Measurements from ENCODE around the gene FIBCD1.

FIBCD1 gene

DNA sequence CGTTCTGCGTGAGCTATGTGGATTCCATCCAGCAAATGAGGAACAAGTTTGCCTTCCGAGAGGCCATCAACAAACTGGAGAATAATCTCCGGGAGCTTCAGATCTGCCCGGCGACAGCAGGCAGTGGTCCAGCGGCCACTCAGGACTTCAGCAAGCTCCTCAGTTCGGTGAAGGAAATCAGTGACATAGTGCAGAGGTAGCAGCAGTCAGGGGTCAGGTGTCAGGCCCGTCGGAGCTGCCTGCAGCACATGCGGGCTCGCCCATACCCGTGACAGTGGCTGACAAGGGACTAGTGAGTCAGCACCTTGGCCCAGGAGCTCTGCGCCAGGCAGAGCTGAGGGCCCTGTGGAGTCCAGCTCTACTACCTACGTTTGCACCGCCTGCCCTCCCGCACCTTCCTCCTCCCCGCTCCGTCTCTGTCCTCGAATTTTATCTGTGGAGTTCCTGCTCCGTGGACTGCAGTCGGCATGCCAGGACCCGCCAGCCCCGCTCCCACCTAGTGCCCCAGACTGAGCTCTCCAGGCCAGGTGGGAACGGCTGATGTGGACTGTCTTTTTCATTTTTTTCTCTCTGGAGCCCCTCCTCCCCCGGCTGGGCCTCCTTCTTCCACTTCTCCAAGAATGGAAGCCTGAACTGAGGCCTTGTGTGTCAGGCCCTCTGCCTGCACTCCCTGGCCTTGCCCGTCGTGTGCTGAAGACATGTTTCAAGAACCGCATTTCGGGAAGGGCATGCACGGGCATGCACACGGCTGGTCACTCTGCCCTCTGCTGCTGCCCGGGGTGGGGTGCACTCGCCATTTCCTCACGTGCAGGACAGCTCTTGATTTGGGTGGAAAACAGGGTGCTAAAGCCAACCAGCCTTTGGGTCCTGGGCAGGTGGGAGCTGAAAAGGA lies 53.3 kb downstream of the FIBCD1 start:
- no peaks in the 10 kb centered on the region for H3K9me3 Mint-ChIP-seq
- peak overlapping the region; percentile 51 to 72 for H3K27ac Mint-ChIP-seq
- H3K4me3 Mint-ChIP-seq = no peak overlapping the region
- no peaks in the 10 kb centered on the region for H3K4me1 Mint-ChIP-seq
- no peaks in the 10 kb centered on the region for H3K27me3 Mint-ChIP-seq
- DNase-seq (no peak), ATAC-seq (no peak)

DNA sequence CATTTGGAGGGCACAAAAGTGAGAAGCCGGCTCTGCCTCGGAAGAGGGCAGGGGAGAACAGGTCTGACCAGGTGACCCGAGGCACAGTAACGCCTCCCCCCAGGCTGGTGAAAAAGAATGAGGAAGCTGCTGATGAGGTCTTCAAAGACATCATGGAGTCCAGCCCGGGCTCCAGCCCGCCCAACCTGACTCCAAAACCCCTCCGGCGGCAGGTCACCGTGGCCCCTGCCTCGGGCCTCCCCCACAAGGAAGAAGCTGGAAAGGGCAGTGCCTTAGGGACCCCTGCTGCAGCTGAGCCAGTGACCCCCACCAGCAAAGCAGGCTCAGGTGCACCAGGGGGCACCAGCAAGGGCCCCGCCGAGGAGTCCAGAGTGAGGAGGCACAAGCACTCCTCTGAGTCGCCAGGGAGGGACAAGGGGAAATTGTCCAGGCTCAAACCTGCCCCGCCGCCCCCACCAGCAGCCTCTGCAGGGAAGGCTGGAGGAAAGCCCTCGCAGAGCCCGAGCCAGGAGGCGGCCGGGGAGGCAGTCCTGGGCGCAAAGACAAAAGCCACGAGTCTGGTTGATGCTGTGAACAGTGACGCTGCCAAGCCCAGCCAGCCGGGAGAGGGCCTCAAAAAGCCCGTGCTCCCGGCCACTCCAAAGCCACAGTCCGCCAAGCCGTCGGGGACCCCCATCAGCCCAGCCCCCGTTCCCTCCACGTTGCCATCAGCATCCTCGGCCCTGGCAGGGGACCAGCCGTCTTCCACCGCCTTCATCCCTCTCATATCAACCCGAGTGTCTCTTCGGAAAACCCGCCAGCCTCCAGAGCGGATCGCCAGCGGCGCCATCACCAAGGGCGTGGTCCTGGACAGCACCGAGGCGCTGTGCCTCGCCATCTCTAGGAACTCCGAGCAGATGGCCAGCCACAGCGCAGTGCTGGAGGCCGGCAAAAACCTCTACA lies 54.2 kb downstream of the FIBCD1 start:
- Mint-ChIP-seq H3K27me3 (no peaks in the 10 kb centered on the region), H3K27ac (peak overlapping the region in 1 of 2 donors; percentile 59), H3K4me1 (no peaks in the 10 kb centered on the region), H3K4me3 (no peak overlapping the region), H3K9me3 (no peaks in the 10 kb centered on the region)
- ATAC-seq (no peak), DNase-seq (no peak)

DNA sequence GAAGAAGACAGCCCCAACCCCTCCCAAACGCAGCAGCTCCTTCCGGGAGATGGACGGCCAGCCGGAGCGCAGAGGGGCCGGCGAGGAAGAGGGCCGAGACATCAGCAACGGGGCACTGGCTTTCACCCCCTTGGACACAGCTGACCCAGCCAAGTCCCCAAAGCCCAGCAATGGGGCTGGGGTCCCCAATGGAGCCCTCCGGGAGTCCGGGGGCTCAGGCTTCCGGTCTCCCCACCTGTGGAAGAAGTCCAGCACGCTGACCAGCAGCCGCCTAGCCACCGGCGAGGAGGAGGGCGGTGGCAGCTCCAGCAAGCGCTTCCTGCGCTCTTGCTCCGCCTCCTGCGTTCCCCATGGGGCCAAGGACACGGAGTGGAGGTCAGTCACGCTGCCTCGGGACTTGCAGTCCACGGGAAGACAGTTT lies 54.9 kb downstream of the FIBCD1 start:
- Mint-ChIP-seq H3K4me3 (no peak overlapping the region), H3K27ac (peak overlapping the region in 1 of 2 donors; percentile 85), H3K9me3 (no peaks in the 10 kb centered on the region), H3K4me1 (no peaks in the 10 kb centered on the region), H3K27me3 (no peaks in the 10 kb centered on the region)
- DNase-seq = no peak
- ATAC-seq = no peak

DNA sequence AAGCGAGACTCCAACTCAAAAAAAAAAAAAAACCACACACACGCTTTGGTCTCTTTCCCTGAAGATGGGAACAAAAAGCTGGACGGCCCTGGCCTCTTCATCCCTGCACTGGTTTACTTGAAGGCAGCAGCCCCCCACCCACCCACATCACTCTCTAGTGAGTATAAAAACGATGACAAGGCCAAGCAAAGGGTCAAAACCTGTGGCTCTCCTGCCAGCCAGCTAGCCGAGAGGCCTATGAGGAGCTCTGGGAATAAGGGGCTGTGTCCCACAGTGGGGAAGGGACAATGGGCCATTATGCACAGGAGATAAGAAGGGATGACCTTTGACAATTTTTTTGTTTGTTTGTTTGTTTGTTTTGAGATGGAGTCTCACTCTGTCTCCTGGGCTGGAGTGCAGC lies 55.6 kb downstream of the FIBCD1 start:
- Mint-ChIP-seq H3K27me3 (no peaks in the 10 kb centered on the region), H3K4me1 (no peaks in the 10 kb centered on the region), H3K9me3 (no peaks in the 10 kb centered on the region), H3K27ac (no peak overlapping the region), H3K4me3 (no peak overlapping the region)
- DNase-seq (no peak), ATAC-seq (no peak)

DNA sequence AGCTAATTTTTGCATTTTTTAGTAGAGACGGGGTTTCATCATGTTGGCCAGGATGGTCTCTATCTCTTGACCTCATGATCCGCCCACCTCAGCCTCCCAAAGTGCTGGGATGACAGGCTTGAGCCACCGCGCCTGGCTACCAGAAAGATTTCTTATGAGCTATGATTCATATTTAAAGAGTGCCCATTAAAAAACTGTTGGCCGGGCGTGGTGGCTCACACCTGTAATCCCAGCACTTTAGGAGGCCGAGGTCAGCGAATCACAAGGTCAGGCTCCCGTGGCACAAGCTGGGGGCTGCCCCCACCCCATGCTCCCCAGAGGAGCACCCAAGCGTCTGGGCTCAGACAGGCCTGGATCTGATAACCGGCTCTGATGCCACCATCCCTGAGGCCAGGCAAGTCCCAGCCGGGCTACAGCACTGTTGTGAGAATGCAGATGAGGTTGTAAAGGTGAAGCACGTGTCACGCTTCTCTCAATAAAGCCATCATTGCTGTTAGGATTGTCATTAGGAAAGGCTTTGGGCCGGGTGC lies 56.3 kb downstream of the FIBCD1 start:
- H3K4me3 Mint-ChIP-seq = no peak overlapping the region
- H3K27ac Mint-ChIP-seq = no peak overlapping the region
- no peaks in the 10 kb centered on the region for H3K4me1 Mint-ChIP-seq
- DNase-seq = no peak
- no peaks in the 10 kb centered on the region for H3K27me3 Mint-ChIP-seq
- H3K9me3 Mint-ChIP-seq = no peaks in the 10 kb centered on the region
- no peak for ATAC-seq

DNA sequence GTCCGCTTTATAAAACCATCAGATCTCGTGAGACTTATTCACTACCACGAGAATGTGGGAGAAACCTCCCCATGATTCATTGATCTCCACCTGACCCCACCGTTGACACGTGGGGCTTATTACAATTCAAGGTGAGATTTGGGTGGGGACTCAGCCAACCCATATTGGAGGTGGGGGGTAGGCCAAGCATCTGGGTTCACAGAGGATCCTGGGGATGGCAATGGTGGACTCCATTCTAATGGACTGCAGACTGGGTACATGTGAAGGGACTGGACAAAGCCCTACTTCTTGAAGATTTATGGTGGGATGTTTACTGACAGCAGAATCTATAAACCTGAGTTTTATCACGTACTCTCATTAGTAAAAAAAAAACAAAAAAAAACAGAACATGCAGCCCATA lies 57.5 kb downstream of the FIBCD1 start:
- Mint-ChIP-seq H3K9me3 (no peaks in the 10 kb centered on the region), H3K4me3 (no peak overlapping the region), H3K27ac (no peak overlapping the region), H3K4me1 (no peaks in the 10 kb centered on the region), H3K27me3 (no peaks in the 10 kb centered on the region)
- ATAC-seq = no peak
- no peak for DNase-seq

DNA sequence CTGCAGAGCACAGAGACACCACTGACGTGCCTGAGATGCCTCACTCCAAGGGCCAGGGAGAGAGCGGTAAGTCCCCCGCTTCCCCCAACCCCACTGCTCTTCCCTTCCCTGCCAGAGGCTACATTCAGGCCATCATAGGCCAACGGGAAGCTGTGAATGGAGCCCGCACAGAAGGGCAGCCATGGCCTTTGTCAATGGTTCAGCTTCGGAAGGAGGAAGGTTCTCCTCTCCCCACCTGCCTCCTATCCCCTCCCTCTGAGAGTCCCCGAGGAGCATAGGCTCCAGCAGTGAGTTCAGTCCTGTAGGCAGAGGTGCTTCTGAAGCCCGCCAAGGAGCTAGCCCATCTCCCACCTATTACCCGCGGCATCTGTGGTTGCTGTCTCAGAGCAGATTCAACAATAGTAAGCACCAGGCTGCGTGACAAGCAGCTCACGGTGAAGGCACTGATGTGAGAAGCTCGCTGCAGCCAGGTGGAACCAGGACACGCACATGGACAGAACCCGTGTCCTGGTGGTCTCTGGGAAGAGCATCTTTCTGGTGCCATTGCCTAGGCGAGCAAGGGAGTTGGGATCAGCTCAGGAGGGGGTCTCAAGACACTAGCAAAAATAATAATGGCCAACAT lies 58.3 kb downstream of the FIBCD1 start:
- no peak for ATAC-seq
- peak overlapping the region in 1 of 2 donors; percentile 54 for H3K27ac Mint-ChIP-seq
- no peaks in the 10 kb centered on the region for H3K9me3 Mint-ChIP-seq
- H3K27me3 Mint-ChIP-seq = no peaks in the 10 kb centered on the region
- H3K4me1 Mint-ChIP-seq = no peaks in the 10 kb centered on the region
- H3K4me3 Mint-ChIP-seq = no peak overlapping the region
- no peak for DNase-seq

DNA sequence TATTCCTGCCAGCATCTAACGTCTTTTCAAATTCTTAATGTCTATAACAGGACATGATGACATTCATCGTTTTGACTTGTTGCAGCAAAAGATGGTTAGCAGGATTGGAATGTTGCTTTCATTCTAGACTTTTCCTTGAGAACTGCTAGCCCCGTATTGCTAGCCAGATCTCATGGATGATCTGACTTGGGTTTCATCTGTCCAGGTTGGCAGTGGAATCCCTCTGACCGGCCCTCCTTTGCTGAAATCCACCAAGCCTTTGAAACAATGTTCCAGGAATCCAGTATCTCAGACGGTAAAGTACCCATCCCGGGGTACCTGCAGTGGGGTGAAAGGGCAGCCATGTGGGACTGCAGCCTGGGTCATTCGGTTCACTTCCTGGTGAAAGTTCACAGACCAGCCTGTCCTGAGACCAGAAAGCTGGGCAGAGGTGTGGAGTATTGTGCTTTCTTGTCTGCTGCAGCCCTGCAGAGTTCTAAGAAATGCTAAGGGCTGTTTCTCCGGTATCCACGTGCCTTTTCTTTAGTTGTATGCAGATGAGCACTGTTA lies 59.1 kb downstream of the FIBCD1 start:
- no peaks in the 10 kb centered on the region for H3K4me1 Mint-ChIP-seq
- H3K27me3 Mint-ChIP-seq = no peaks in the 10 kb centered on the region
- no peak overlapping the region for H3K4me3 Mint-ChIP-seq
- ATAC-seq (no peak), DNase-seq (no peak)
- no peak overlapping the region for H3K27ac Mint-ChIP-seq
- H3K9me3 Mint-ChIP-seq = no peaks in the 10 kb centered on the region

DNA sequence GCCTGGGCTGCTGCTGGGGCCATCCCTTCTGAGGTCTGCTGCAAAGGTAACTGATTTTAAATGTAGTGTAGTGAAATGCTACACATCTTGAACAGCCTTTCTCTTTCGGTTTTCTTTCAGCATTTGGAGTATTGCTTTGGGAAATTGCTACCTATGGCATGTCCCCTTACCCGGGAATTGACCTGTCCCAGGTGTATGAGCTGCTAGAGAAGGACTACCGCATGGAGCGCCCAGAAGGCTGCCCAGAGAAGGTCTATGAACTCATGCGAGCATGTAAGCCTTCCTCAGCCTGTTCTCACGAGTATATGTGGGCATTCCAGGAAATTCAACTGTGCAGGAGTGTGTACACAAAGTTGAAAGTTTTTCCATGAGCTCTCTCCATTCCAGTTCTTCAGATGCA lies 60.8 kb downstream of the FIBCD1 start:
- Mint-ChIP-seq H3K9me3 (no peaks in the 10 kb centered on the region), H3K4me3 (no peak overlapping the region), H3K27me3 (no peaks in the 10 kb centered on the region), H3K27ac (no peak overlapping the region), H3K4me1 (no peaks in the 10 kb centered on the region)
- DNase-seq (no peak), ATAC-seq (no peak)

DNA sequence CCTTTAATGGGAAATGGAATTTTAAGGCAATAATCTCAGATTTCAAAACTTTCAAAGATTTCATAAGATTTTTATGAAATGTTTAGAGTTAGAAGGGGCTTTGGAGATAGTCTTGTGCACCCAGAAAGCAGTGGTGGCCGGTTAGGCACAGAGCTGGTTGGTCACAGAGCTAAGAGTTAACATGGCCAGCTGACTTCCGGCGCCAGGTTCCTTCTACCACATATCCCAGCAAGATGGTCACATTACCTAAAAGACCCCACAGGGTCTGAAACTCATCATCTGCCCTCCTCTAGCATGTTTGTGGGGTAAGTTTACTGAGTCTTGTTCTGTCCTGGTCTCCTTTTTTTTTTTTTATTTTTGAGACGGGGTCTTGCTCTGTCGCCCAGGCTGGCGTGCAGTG lies 61.7 kb downstream of the FIBCD1 start:
- no peak overlapping the region for H3K4me3 Mint-ChIP-seq
- ATAC-seq (no peak), DNase-seq (no peak)
- no peaks in the 10 kb centered on the region for H3K4me1 Mint-ChIP-seq
- H3K9me3 Mint-ChIP-seq = no peaks in the 10 kb centered on the region
- no peaks in the 10 kb centered on the region for H3K27me3 Mint-ChIP-seq
- no peak overlapping the region for H3K27ac Mint-ChIP-seq

DNA sequence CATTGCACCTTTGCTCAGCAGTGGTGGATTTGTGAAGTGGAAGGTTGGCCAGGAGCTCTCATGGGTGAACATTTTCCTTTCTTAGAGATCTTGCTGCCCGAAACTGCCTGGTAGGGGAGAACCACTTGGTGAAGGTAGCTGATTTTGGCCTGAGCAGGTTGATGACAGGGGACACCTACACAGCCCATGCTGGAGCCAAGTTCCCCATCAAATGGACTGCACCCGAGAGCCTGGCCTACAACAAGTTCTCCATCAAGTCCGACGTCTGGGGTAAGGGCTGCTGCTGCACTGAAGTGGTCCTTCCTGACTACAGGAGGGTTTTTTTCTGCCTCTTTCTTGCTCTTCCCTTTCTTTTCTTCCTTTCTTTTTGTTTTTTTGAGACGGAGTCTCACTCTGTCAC lies 64.3 kb downstream of the FIBCD1 start:
- H3K27ac Mint-ChIP-seq = no peak overlapping the region
- no peaks in the 10 kb centered on the region for H3K4me1 Mint-ChIP-seq
- ATAC-seq = no peak
- H3K4me3 Mint-ChIP-seq = no peak overlapping the region
- DNase-seq = no peak
- H3K27me3 Mint-ChIP-seq = no peaks in the 10 kb centered on the region
- no peaks in the 10 kb centered on the region for H3K9me3 Mint-ChIP-seq

DNA sequence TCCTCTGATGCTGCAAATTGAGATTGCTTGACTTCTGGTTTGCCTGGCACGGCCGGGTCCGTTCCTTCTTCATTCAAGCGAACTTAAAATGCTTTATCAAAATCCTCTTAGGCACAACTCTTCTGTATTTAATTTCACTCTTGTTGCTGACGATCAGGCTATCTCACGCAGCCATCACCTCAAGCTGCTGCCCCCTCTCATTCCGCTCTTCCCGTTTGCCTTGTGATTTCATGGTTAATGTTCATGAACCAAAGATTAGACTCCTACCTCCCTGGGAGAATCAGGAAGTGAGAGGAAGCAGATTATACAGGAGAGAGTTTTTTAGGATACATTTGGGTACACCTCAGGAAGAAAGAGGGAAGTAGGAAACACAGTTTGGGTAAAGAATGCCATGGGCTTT lies 65.1 kb downstream of the FIBCD1 start:
- no peak overlapping the region for H3K4me3 Mint-ChIP-seq
- DNase-seq (no peak), ATAC-seq (no peak)
- no peak overlapping the region for H3K27ac Mint-ChIP-seq
- H3K27me3 Mint-ChIP-seq = no peaks in the 10 kb centered on the region
- no peaks in the 10 kb centered on the region for H3K9me3 Mint-ChIP-seq
- H3K4me1 Mint-ChIP-seq = no peaks in the 10 kb centered on the region

DNA sequence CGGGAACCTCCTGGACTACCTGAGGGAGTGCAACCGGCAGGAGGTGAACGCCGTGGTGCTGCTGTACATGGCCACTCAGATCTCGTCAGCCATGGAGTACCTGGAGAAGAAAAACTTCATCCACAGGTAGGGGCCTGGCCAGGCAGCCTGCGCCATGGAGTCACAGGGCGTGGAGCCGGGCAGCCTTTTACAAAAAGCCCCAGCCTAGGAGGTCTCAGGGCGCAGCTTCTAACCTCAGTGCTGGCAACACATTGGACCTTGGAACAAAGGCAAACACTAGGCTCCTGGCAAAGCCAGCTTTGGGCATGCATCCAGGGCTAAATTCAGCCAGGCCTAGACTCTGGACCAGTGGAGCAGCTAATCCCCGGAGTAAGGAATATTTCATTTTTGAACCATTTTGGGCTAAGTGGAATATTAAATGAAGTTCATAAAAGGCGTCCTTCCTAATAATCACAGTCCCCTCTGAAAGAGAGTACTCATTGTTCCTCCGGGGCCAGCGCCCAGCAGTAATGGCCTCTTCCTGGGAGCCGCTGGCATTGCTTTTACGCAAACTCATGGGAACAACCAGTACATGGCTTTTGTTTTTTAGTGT lies 66.0 kb downstream of the FIBCD1 start:
- DNase-seq (no peak), ATAC-seq (no peak)
- Mint-ChIP-seq H3K9me3 (no peaks in the 10 kb centered on the region), H3K27me3 (no peaks in the 10 kb centered on the region), H3K4me1 (no peaks in the 10 kb centered on the region), H3K27ac (no peak overlapping the region), H3K4me3 (no peak overlapping the region)

DNA sequence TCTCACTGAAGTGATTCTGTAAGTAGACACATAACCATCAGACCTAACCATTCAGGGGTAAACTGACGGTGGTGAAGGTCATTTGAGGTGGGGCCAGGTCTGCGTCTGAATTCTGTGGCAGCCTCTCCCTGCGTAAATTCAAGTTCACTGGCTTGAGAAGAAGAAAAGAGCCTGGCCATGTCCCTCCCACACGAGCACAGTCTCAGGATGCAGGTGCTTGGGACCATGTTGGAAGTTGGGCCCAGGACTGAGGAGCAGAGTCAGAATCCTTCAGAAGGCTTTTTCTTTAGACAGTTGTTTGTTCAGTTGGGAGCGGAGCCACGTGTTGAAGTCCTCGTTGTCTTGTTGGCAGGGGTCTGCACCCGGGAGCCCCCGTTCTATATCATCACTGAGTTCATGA lies 66.5 kb downstream of the FIBCD1 start:
- Mint-ChIP-seq H3K4me3 (no peak overlapping the region), H3K4me1 (no peaks in the 10 kb centered on the region)
- no peak for ATAC-seq

DNA sequence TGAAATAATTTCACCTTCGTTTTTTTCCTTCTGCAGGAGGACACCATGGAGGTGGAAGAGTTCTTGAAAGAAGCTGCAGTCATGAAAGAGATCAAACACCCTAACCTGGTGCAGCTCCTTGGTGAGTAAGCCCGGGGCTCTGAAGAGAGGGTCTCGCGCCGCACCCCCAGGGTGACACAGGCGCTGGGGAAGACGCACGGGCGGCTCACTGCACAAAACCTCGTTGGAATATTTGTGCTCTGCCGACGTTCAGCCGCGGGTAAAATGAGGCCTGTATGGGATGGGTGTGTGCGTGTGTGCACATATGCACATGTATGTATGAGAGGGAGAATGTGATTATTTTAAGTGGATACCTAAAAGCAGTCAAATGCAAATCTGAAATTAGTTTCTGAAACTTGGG lies 67.0 kb downstream of the FIBCD1 start:
- Mint-ChIP-seq H3K4me1 (no peaks in the 10 kb centered on the region), H3K27ac (peak overlapping the region in 1 of 2 donors; percentile 24), H3K9me3 (no peaks in the 10 kb centered on the region), H3K4me3 (no peak overlapping the region), H3K27me3 (no peaks in the 10 kb centered on the region)
- ATAC-seq (no peak), DNase-seq (no peak)

More for the DNA sequence above, 66.5 kb downstream of the FIBCD1 start:
- H3K27ac Mint-ChIP-seq = no peak overlapping the region
- H3K9me3 Mint-ChIP-seq = no peaks in the 10 kb centered on the region
- DNase-seq = no peak
- no peaks in the 10 kb centered on the region for H3K27me3 Mint-ChIP-seq
